Hepatocyte (in vitro differentiated cells): Measurements from ENCODE around the gene CTNNA3. TPM values are rescaled to one million over a fixed set of nuclear protein-coding genes. Genes with fewer than 3 reads are reported as not detected.

ENCODE experiments used
- DNase-seq: peaks from one replicate; pipeline ENCODE4 v3.0.0-alpha.2; 2016; ENCODE audit warnings: low spot score
- H2AFZ ChIP-seq: fragments of 200-600 bp; sonication (generic); 2 replicates; pipeline ENCODE4 v1.6.0; 2016; ENCODE audit warnings: antibody characterized with exemption, mild to moderate bottlenecking
- H3K27ac ChIP-seq: fragments of 200-600 bp; sonication (generic); 2 replicates; pipeline ENCODE4 v1.5.1; 2016; ENCODE audit warnings: mild to moderate bottlenecking
- H3K27me3 ChIP-seq: fragments of 200-600 bp; sonication (generic); 2 replicates; pipeline ENCODE4 v1.6.1; 2016
- H3K36me3 ChIP-seq: fragments of 200-600 bp; sonication (generic); replicated peaks from 2 replicates; pipeline ENCODE4 v1.5.1; 2016; ENCODE audit warnings: low read depth; ENCODE audit not compliant: insufficient read depth
- H3K4me1 ChIP-seq: fragments of 200-600 bp; sonication (generic); 2 replicates; pipeline ENCODE4 v1.5.1; 2016; ENCODE audit warnings: mild to moderate bottlenecking, moderate library complexity; ENCODE audit not compliant: insufficient read depth
- H3K4me2 ChIP-seq: fragments of 200-600 bp; sonication (generic); 2 replicates; pipeline ENCODE4 v1.6.0; 2016
- H3K4me3 ChIP-seq: fragments of 200-600 bp; sonication (generic); 2 replicates; pipeline ENCODE4 v1.5.1; 2016; ENCODE audit warnings: mild to moderate bottlenecking
- H3K79me2 ChIP-seq: fragments of 200-600 bp; sonication (generic); 2 replicates; pipeline ENCODE4 v1.6.0; 2017; ENCODE audit warnings: mild to moderate bottlenecking
- H3K9me2 ChIP-seq: fragments of 200-600 bp; sonication (generic); replicated peaks from 2 replicates; pipeline ENCODE4 v1.6.0; 2017; ENCODE audit warnings: mild to moderate bottlenecking; ENCODE audit not compliant: insufficient read depth
- H3K9me3 ChIP-seq: fragments of 200-600 bp; sonication (generic); 2 replicates; pipeline ENCODE4 v1.5.1; 2016; ENCODE audit warnings: low read depth, mild to moderate bottlenecking
- H4K20me1 ChIP-seq: fragments of 200-600 bp; sonication (generic); 2 replicates; pipeline ENCODE4 v1.6.0; 2016; ENCODE audit warnings: mild to moderate bottlenecking; ENCODE audit not compliant: insufficient read depth, poor library complexity, severe bottlenecking
- EZH2 ChIP-seq: fragments of 200-600 bp; sonication (generic); IDR thresholded peaks from 2 replicates; pipeline ENCODE4 v1.6.1; 2016; ENCODE audit warnings: antibody characterized with exemption, mild to moderate bottlenecking, borderline replicate concordance
- EZH2phosphoT487 ChIP-seq: fragments of 200-600 bp; sonication (generic); IDR thresholded peaks from one replicate; pipeline ENCODE4 v1.6.1; 2018; ENCODE audit warnings: antibody characterized with exemption, mild to moderate bottlenecking, low read depth, moderate library complexity; ENCODE audit not compliant: unreplicated experiment, severe bottlenecking
- WGBS: methylation state at CpG from one replicate; pipeline ENCODE4 v1.1.6; 2016; ENCODE audit warnings: low lambda C conversion rate; ENCODE audit errors: missing lambda C conversion rate; 5-methylcytosine and 5-hydroxymethylcytosine counted together
- polyA plus RNA-seq: library from polyadenylated mRNA; unstranded; fragments of >200 nt; fragmentation: Nextera tagmentation; extraction: Ambion mirVana; gene quantifications from 2 replicates; pipeline ENCODE4 v1.2.1, GENCODE V29; 2016
- total RNA-seq: library from RNA; depleted of rRNA; stranded (reverse); fragments of >200 nt; gene quantifications from 2 replicates; pipeline ENCODE4 v1.2.3, GENCODE V29; 2014
- TF ChIP-seq, protein P1 (sequence below): fragments of 200-600 bp; sonication (generic); IDR thresholded peaks from 2 replicates; pipeline ENCODE4 v1.5.1; 2016; ENCODE audit warnings: antibody characterized with exemption, mild to moderate bottlenecking; ENCODE audit not compliant: poor library complexity

The CTNNA3 gene
- total and polyA plus RNA-seq, 2 experiments from 2014 or later, result 12.9 to 25.9 TPM

DNA sequence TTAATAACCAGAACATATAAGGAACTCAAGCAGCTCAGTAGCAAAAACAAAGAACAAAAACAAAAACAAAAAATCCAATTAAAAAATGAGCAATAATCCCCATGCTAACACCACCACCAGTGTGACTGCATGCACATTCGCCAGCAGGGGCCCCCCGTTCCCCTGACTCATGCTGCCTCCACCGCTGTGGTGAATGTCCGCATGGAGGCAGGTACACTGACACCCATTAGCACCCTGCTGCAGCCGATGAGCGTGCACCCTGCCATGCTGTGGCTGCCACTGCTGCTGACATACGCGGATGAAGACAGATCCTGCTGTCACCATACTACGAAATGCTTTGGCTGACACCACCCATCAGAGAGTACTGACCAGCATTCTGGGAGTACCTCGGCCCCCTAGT lies 1091.8 kb downstream of the CTNNA3 start:
- no peaks in the 10 kb centered on the region for H3K9me2 ChIP-seq
- H4K20me1 ChIP-seq, result no peaks in the 10 kb centered on the region
- no peak overlapping the region for H3K27ac ChIP-seq
- 97% methylated on average over 10 of the region's 10 CpGs for WGBS
- H3K79me2 ChIP-seq, result no peaks in the 10 kb centered on the region
- H3K27me3 ChIP-seq, result no peaks in the 10 kb centered on the region
- H3K9me3 ChIP-seq, result no peaks in the 10 kb centered on the region
- no peak overlapping the region for H2AFZ ChIP-seq
- no peak overlapping the region for H3K4me2 ChIP-seq
- TF ChIP-seq EZH2phosphoT487 (no peak), EZH2 (no peak)
- TF ChIP-seq, protein P1, sequence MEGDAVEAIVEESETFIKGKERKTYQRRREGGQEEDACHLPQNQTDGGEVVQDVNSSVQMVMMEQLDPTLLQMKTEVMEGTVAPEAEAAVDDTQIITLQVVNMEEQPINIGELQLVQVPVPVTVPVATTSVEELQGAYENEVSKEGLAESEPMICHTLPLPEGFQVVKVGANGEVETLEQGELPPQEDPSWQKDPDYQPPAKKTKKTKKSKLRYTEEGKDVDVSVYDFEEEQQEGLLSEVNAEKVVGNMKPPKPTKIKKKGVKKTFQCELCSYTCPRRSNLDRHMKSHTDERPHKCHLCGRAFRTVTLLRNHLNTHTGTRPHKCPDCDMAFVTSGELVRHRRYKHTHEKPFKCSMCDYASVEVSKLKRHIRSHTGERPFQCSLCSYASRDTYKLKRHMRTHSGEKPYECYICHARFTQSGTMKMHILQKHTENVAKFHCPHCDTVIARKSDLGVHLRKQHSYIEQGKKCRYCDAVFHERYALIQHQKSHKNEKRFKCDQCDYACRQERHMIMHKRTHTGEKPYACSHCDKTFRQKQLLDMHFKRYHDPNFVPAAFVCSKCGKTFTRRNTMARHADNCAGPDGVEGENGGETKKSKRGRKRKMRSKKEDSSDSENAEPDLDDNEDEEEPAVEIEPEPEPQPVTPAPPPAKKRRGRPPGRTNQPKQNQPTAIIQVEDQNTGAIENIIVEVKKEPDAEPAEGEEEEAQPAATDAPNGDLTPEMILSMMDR, result no peak
- H3K4me1 ChIP-seq, result no peaks in the 10 kb centered on the region
- H3K4me3 ChIP-seq, result no peak overlapping the region
- H3K36me3 ChIP-seq, result no peaks in the 10 kb centered on the region
- no peak for DNase-seq

DNA sequence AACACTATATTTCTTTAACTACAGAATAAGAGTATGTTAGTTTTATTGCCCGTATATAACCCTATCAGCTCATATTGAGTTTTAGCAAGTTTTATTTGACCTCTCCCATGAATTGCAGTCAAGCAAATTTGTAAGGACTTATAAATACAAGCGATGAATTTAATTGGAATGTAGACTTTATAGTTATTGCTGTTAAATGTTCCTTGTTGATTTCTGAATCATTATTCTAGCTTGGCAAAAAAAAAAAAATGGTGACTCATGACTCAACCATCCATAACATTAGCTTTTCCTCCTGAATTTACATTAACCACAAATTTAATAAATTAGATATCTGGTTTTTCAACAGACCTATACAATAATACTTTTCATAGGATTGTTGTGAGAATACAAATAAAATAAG lies 1104.1 kb downstream of the CTNNA3 start:
- H3K27me3 ChIP-seq, result no peaks in the 10 kb centered on the region
- H2AFZ ChIP-seq, result no peak overlapping the region
- H3K4me3 ChIP-seq, result no peak overlapping the region
- no peak for TF ChIP-seq EZH2phosphoT487
- TF ChIP-seq EZH2, result no peak
- TF ChIP-seq, protein P1, result no peak
- no peak overlapping the region for H3K4me2 ChIP-seq
- no peak overlapping the region for H3K27ac ChIP-seq
- WGBS, result 93% methylated on average over 2 of the region's 2 CpGs
- no peaks in the 10 kb centered on the region for H3K79me2 ChIP-seq
- no peaks in the 10 kb centered on the region for H3K9me3 ChIP-seq
- no peaks in the 10 kb centered on the region for H3K4me1 ChIP-seq
- no peaks in the 10 kb centered on the region for H3K9me2 ChIP-seq
- H4K20me1 ChIP-seq, result no peaks in the 10 kb centered on the region
- no peak for DNase-seq
- H3K36me3 ChIP-seq, result no peaks in the 10 kb centered on the region

DNA sequence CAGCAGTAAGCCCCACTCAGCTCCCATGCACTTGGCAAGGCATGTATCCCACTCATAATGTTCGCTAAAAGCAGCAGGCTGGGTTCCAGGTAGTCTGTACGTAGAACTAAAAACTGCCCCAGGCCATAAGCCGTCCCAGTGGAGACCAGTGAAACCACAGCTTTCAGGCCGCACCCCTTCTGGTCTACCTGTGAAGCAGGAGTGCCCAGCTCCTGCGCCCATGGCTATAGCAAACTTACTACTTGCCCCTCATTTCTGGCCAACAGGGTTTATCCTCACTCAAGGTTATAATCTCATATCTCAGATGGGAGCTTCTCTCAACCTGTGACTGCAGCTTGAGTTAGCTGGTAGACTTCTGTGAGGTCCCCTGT lies 1108.3 kb downstream of the CTNNA3 start:
- no peak for DNase-seq
- TF ChIP-seq EZH2phosphoT487 (no peak), EZH2 (no peak)
- TF ChIP-seq, protein P1, result no peak
- Histone ChIP-seq H2AFZ (no peak overlapping the region), H3K36me3 (no peaks in the 10 kb centered on the region), H4K20me1 (no peaks in the 10 kb centered on the region), H3K79me2 (no peaks in the 10 kb centered on the region), H3K27ac (no peak overlapping the region), H3K9me3 (no peaks in the 10 kb centered on the region), H3K27me3 (no peaks in the 10 kb centered on the region), H3K4me2 (no peak overlapping the region), H3K9me2 (no peaks in the 10 kb centered on the region), H3K4me3 (no peak overlapping the region), H3K4me1 (no peaks in the 10 kb centered on the region)
- 90% methylated on average over 5 of the region's 5 CpGs for WGBS
